ENCODE data around the gene PRSS21. TPM values are rescaled to one million over a fixed set of nuclear protein-coding genes. Genes with fewer than 3 reads are reported as not detected.
A peak's percentile ranks its signal among the peaks of the same experiment; 100 is the strongest.

Gene PRSS21
- not detected for total RNA-seq

GRCh38 chr16:2816751-2817339, at the start of gene PRSS21:
Gene PRSS21 (plus strand): TSS chr16:2817237. CDS start chr16:2817269, 32 bp downstream.
- Histone ChIP-seq H3K4me1 (peaks cover 0 to 5% of the 10 kb centered on the region in 2 donors), H3K27ac (no peak within 1 kb of the TSS), H3K9me3 (no peaks in the 10 kb centered on the region), H3K36me3 (no peaks in the 10 kb centered on the region), H3K4me3 (peak within 1 kb of the TSS in 1 of 2 donors; percentile 22), H3K27me3 (no peaks in the 10 kb centered on the region)
- intact Hi-C loops (cut with DNase I): no loop called here
- DNase-seq (ENCODE audit: low spot score in 2 of 2): no peak
- TF ChIP-seq CTCF (IDR thresholded peaks at IDR 0.05): no peak

- DNase-seq (ENCODE audit: low spot score in 2 of 2): no peak
- Histone ChIP-seq H3K36me3 (peaks cover 92 to 96% of the 10 kb centered on the region in 2 donors), H3K9me3 (no peaks in the 10 kb centered on the region), H3K27me3 (no peaks in the 10 kb centered on the region), H3K27ac (no peak overlapping the region), H3K4me1 (no peaks in the 10 kb centered on the region), H3K4me3 (no peak overlapping the region)
- TF ChIP-seq CTCF (IDR thresholded peaks at IDR 0.05): no peak
- intact Hi-C loops (cut with DNase I): no loop called here
Observed at GRCh38 chr16:2767891-2768290, 49.1 kb upstream of the PRSS21 start.

GRCh38 chr16:2768403-2769089, 48.5 kb upstream of the PRSS21 start:
- Histone ChIP-seq H3K9me3 (no peaks in the 10 kb centered on the region), H3K36me3 (peaks cover 92 to 95% of the 10 kb centered on the region in 2 donors), H3K27me3 (no peaks in the 10 kb centered on the region), H3K4me3 (no peak overlapping the region), H3K27ac (no peak overlapping the region), H3K4me1 (no peaks in the 10 kb centered on the region)
- intact Hi-C loops (cut with DNase I): no loop called here
- DNase-seq (ENCODE audit: low spot score in 2 of 2): no peak
- TF ChIP-seq CTCF (IDR thresholded peaks at IDR 0.05): no peak

- DNase-seq (ENCODE audit: low spot score in 2 of 2): no peak
- H3K27ac ChIP-seq: no peak overlapping the region
- no peaks in the 10 kb centered on the region for H3K9me3 ChIP-seq
- peaks cover 89 to 91% of the 10 kb centered on the region in 2 donors for H3K36me3 ChIP-seq
- no peak overlapping the region for H3K4me3 ChIP-seq
- H3K4me1 ChIP-seq: no peaks in the 10 kb centered on the region
- H3K27me3 ChIP-seq: no peaks in the 10 kb centered on the region
- no peak for TF ChIP-seq CTCF (IDR thresholded peaks at IDR 0.05)
- intact Hi-C loops (cut with DNase I): no loop called here
Observed at GRCh38 chr16:2769100-2769529, 47.9 kb upstream of the PRSS21 start.

GRCh38 chr16:2769675-2770056, 47.4 kb upstream of the PRSS21 start:
- TF ChIP-seq CTCF (IDR thresholded peaks at IDR 0.05): no peak
- H3K4me1 ChIP-seq: no peaks in the 10 kb centered on the region
- no peak for DNase-seq (ENCODE audit: low spot score in 2 of 2)
- H3K4me3 ChIP-seq: no peak overlapping the region
- no peaks in the 10 kb centered on the region for H3K27me3 ChIP-seq
- H3K36me3 ChIP-seq: peaks cover 84 to 88% of the 10 kb centered on the region in 2 donors
- no peak overlapping the region for H3K27ac ChIP-seq
- intact Hi-C loops (cut with DNase I): loop anchor here (10.0 kb wide), 1 partner anchor 255 kb away; the partner anchor contains the start of gene ATP6V0C
- H3K9me3 ChIP-seq: no peaks in the 10 kb centered on the region

Measured in ascending aorta (tissue), 2 donors.